H9 (cell line): Measurements from ENCODE around the gene FAM53B. TPM values are rescaled to one million over a fixed set of nuclear protein-coding genes. Genes with fewer than 3 reads are reported as not detected.

ENCODE experiments used
- DNase-seq: peaks from one replicate; pipeline ENCODE4 v3.0.0-alpha.2; 2017
- H2AFZ ChIP-seq: one replicate; pipeline ENCODE4 v1.6.1; 2013; ENCODE audit warnings: mild to moderate bottlenecking, low read length, control low read depth, moderate library complexity
- H2AK5ac ChIP-seq: 2 replicates; pipeline ENCODE4 v1.6.1; 2013; ENCODE audit warnings: low read length, control low read depth, mixed read lengths; ENCODE audit not compliant: insufficient read length
- H2BK120ac ChIP-seq: one replicate; pipeline ENCODE4 v1.6.1; 2013; ENCODE audit warnings: low read depth, mild to moderate bottlenecking, low read length, control low read depth, inconsistent platforms; ENCODE audit not compliant: poor library complexity, severe bottlenecking
- H2BK12ac ChIP-seq: 2 replicates; pipeline ENCODE4 v1.6.1; 2013; ENCODE audit warnings: low read length, control low read depth, mixed read lengths, low read depth; ENCODE audit not compliant: insufficient read length
- H2BK15ac ChIP-seq: 2 replicates; pipeline ENCODE4 v1.6.1; 2013; ENCODE audit warnings: low read depth, low read length, control low read depth
- H2BK20ac ChIP-seq: one replicate; pipeline ENCODE4 v1.6.1; 2013; ENCODE audit warnings: low read depth, mild to moderate bottlenecking, low read length, control low read depth, inconsistent platforms; ENCODE audit not compliant: poor library complexity, severe bottlenecking
- H2BK5ac ChIP-seq: 2 replicates; pipeline ENCODE4 v1.6.1; 2013; ENCODE audit warnings: low read length, control low read depth, mixed read lengths; ENCODE audit not compliant: insufficient read length
- H3K14ac ChIP-seq: 2 replicates; pipeline ENCODE4 v1.6.1; 2013; ENCODE audit warnings: low read length, control low read depth; ENCODE audit not compliant: insufficient read depth
- H3K18ac ChIP-seq: 2 replicates; pipeline ENCODE4 v1.6.1; 2013; ENCODE audit warnings: low read depth, mild to moderate bottlenecking, mixed read lengths, low read length, control low read depth; ENCODE audit not compliant: insufficient read length
- H3K23ac ChIP-seq: 2 replicates; pipeline ENCODE4 v1.6.1; 2013; ENCODE audit warnings: low read length, control low read depth, mixed read lengths, low read depth; ENCODE audit not compliant: insufficient read length
- H3K23me2 ChIP-seq: 2 replicates; pipeline ENCODE4 v1.6.1; 2013; ENCODE audit warnings: low read depth, mild to moderate bottlenecking, mixed read lengths, low read length, control low read depth; ENCODE audit not compliant: insufficient read length, poor library complexity, severe bottlenecking
- H3K27ac ChIP-seq: 2 replicates; pipeline ENCODE4 v1.5.1; 2013; ENCODE audit warnings: low read length, control low read depth, mixed read lengths, low read depth; ENCODE audit not compliant: insufficient read length
- H3K27me3 ChIP-seq: 2 replicates; pipeline ENCODE4 v1.6.1; 2013; ENCODE audit warnings: low read length, control low read depth, inconsistent platforms; ENCODE audit not compliant: insufficient read depth
- H3K4ac ChIP-seq: 2 replicates; pipeline ENCODE4 v1.6.1; 2013; ENCODE audit warnings: low read depth, mild to moderate bottlenecking, control low read depth, inconsistent platforms, low read length, moderate library complexity
- H3K4me1 ChIP-seq: 2 replicates; pipeline ENCODE4 v1.6.1; 2013; ENCODE audit warnings: low read length, control low read depth, inconsistent platforms; ENCODE audit not compliant: insufficient read depth
- H3K4me2 ChIP-seq: 2 replicates; pipeline ENCODE4 v1.6.1; 2013; ENCODE audit warnings: low read length, control low read depth, mixed read lengths; ENCODE audit not compliant: insufficient read length, insufficient read depth
- H3K56ac ChIP-seq: 2 replicates; pipeline ENCODE4 v1.6.1; 2013; ENCODE audit warnings: low read depth, mild to moderate bottlenecking, mixed read lengths, low read length, control low read depth; ENCODE audit not compliant: insufficient read length
- H3K79me1 ChIP-seq: 2 replicates; pipeline ENCODE4 v1.6.1; 2013; ENCODE audit warnings: low read depth, mild to moderate bottlenecking, moderate library complexity, low read length, control low read depth, inconsistent platforms; ENCODE audit not compliant: insufficient read depth, poor library complexity, severe bottlenecking
- H3K79me2 ChIP-seq: 2 replicates; pipeline ENCODE4 v1.6.1; 2013; ENCODE audit warnings: low read length, control low read depth, inconsistent platforms; ENCODE audit not compliant: insufficient read depth
- H3K9ac ChIP-seq: 2 replicates; pipeline ENCODE4 v1.6.1; 2013; ENCODE audit warnings: low read length, control low read depth, mixed read lengths; ENCODE audit not compliant: insufficient read length; ENCODE audit errors: extremely low read depth
- H3K9me3 ChIP-seq: one replicate; pipeline ENCODE4 v1.6.1; 2013; ENCODE audit warnings: low read depth, low read length, inconsistent platforms; ENCODE audit not compliant: control insufficient read depth
- H3T11ph ChIP-seq: one replicate; pipeline ENCODE4 v1.6.1; 2013; ENCODE audit warnings: mild to moderate bottlenecking, low read length, control low read depth, inconsistent platforms
- H4K20me1 ChIP-seq: one replicate; pipeline ENCODE4 v1.6.1; 2013; ENCODE audit not compliant: control insufficient read depth, insufficient read length, insufficient read depth
- H4K5ac ChIP-seq: 2 replicates; pipeline ENCODE4 v1.6.1; 2013; ENCODE audit warnings: low read depth, mild to moderate bottlenecking, mixed read lengths, low read length, control low read depth; ENCODE audit not compliant: insufficient read length
- H4K8ac ChIP-seq: replicated peaks from 2 replicates; pipeline ENCODE4 v1.6.1; 2013; ENCODE audit warnings: low read length, control low read depth, mixed read lengths, low read depth; ENCODE audit not compliant: insufficient read length
- H4K91ac ChIP-seq: 2 replicates; pipeline ENCODE4 v1.6.1; 2013; ENCODE audit warnings: low read depth, mild to moderate bottlenecking, moderate library complexity, mixed read lengths, low read length, control low read depth; ENCODE audit not compliant: insufficient read length
- H3K27ac Mint-ChIP-seq, 3 experiments: 2 replicates in 2 of 3; 3 replicates in 1 of 3; pipeline ENCODE4 v1.8.0; 2020 to 2021; ENCODE audit warnings: mixed read lengths in 3 of 3, mild to moderate bottlenecking in 1 of 3, moderate library complexity in 1 of 3
- H3K27me3 Mint-ChIP-seq: 2 replicates; pipeline ENCODE4 v1.8.0; 2021; ENCODE audit warnings: low read depth, mild to moderate bottlenecking, moderate library complexity, mixed read lengths
- H3K36me3 Mint-ChIP-seq, 3 experiments: 2 replicates in 2 of 3; 3 replicates in 1 of 3; pipeline ENCODE4 v1.8.0; 2020 to 2021; ENCODE audit warnings: low read depth in 3 of 3, mixed read lengths in 3 of 3; ENCODE audit not compliant: insufficient read depth in 1 of 3
- H3K4me1 Mint-ChIP-seq, 2 experiments: 2 replicates each; pipeline ENCODE4 v1.8.0; 2020; ENCODE audit warnings: mixed read lengths in 2 of 2
- H3K4me3 Mint-ChIP-seq, 2 experiments: 2 replicates in 1 of 2; 3 replicates in 1 of 2; pipeline ENCODE4 v1.8.0; 2020 to 2021; ENCODE audit warnings: mild to moderate bottlenecking in 2 of 2, mixed read lengths in 2 of 2, moderate library complexity in 1 of 2
- H3K9me3 Mint-ChIP-seq, 2 experiments: 2 replicates in 1 of 2; 3 replicates in 1 of 2; pipeline ENCODE4 v1.8.0; 2020; ENCODE audit warnings: mild to moderate bottlenecking in 2 of 2, mixed read lengths in 2 of 2, moderate library complexity in 1 of 2
- whole genome bisulfite sequencing: extraction: QIAGEN DNeasy Blood & Tissue Kit; methylation state at CpG from one replicate; pipeline ENCODE4 v1.1.7; 2013; ENCODE audit warnings: missing lambda C conversion rate, low lambda C conversion rate, mixed read lengths; ENCODE audit not compliant: insufficient read length; ENCODE audit errors: extremely low coverage; 5-methylcytosine and 5-hydroxymethylcytosine counted together
- total RNA-seq: library from RNA; stranded (reverse); gene quantifications from 2 replicates; pipeline ENCODE4 v1.2.1, GENCODE V29; 2021
- TF ChIP-seq, protein P1 (sequence below): fragments of 200-600 bp; sonication (generic); conservative IDR thresholded peaks from 3 replicates; pipeline ENCODE4 v1.8.0; 2021; ENCODE audit warnings: antibody characterized with exemption, mild to moderate bottlenecking

FAM53B gene
- total RNA-seq, 1 experiment from 2014 or later, result 11.5 TPM

GRCh38 chr10:124688889-124689670 is 55.1 kb downstream of the FAM53B start:
- Histone ChIP-seq H3K79me1 (no peaks in the 10 kb centered on the region), H2AFZ (no peak overlapping the region), H4K8ac (no peak overlapping the region), H3K18ac (no peak overlapping the region), H4K5ac (no peak overlapping the region), H3K27ac (no peak overlapping the region), H2BK15ac (no peak overlapping the region), H3K23me2 (no peaks in the 10 kb centered on the region), H2BK12ac (no peak overlapping the region), H3K9ac (no peak overlapping the region), H3T11ph (no peak overlapping the region), H3K4ac (no peak overlapping the region), H3K23ac (no peak overlapping the region), H4K20me1 (no peaks in the 10 kb centered on the region), H3K9me3 (no peaks in the 10 kb centered on the region), H3K27me3 (no peaks in the 10 kb centered on the region), H3K56ac (no peak overlapping the region), H2BK120ac (no peak overlapping the region), H3K14ac (no peak overlapping the region), H3K4me2 (no peak overlapping the region), H4K91ac (no peak overlapping the region), H2BK5ac (no peak overlapping the region), H2BK20ac (no peak overlapping the region), H2AK5ac (no peak overlapping the region), H3K4me1 (no peaks in the 10 kb centered on the region), H3K79me2 (no peaks in the 10 kb centered on the region)
- TF ChIP-seq, protein P1, sequence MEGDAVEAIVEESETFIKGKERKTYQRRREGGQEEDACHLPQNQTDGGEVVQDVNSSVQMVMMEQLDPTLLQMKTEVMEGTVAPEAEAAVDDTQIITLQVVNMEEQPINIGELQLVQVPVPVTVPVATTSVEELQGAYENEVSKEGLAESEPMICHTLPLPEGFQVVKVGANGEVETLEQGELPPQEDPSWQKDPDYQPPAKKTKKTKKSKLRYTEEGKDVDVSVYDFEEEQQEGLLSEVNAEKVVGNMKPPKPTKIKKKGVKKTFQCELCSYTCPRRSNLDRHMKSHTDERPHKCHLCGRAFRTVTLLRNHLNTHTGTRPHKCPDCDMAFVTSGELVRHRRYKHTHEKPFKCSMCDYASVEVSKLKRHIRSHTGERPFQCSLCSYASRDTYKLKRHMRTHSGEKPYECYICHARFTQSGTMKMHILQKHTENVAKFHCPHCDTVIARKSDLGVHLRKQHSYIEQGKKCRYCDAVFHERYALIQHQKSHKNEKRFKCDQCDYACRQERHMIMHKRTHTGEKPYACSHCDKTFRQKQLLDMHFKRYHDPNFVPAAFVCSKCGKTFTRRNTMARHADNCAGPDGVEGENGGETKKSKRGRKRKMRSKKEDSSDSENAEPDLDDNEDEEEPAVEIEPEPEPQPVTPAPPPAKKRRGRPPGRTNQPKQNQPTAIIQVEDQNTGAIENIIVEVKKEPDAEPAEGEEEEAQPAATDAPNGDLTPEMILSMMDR, result no peak
- Mint-ChIP-seq H3K36me3 (peaks cover 0 to 11% (median 0%) of the 10 kb centered on the region in 3 experiments; a peak in 5 of 7 replicates), H3K27ac (no peak overlapping the region; a peak in 1 of 7 replicates), H3K27me3 (no peaks in the 10 kb centered on the region), H3K4me3 (no peak overlapping the region), H3K9me3 (no peaks in the 10 kb centered on the region), H3K4me1 (peaks cover 18 to 30% of the 10 kb centered on the region in 2 experiments)
- no peak for DNase-seq
- WGBS, result no CpG with 5 or more reads among the region's 12 CpGs
